Mammary epithelial cell (primary cell): Measurements from ENCODE around the gene MTHFR.

ENCODE experiments used
- CTCF ChIP-seq, 2 donors: IDR thresholded peaks in 1 of 2; conservative IDR thresholded peaks in 1 of 2; 2 replicates each; pipeline ENCODE4 v1.5.1; 2011 to 2012; ENCODE audit warnings: inconsistent platforms in 2 of 2, low read length in 2 of 2, mild to moderate bottlenecking in 2 of 2, control low read depth in 1 of 2, low read depth in 1 of 2; ENCODE audit not compliant: insufficient read depth in 1 of 2; ENCODE audit errors: extremely low read depth in 1 of 2
- EZH2 ChIP-seq: IDR thresholded peaks from 2 replicates; pipeline ENCODE4 v1.6.1; 2012; ENCODE audit warnings: low read length, inconsistent platforms, borderline replicate concordance

- peak; percentile 98 to 100 for TF ChIP-seq CTCF (conservative IDR thresholded peaks at IDR 0.05 in 1 of 2, IDR thresholded peaks at IDR 0.05 in 1 of 2; ENCODE audit: extremely low read depth in 1 of 2, insufficient read depth in 1 of 2, low read depth in 1 of 2, low read length in 2 of 2)
- TF ChIP-seq EZH2 = no peak
Observed at GRCh38 chr1:11838349-11839272, 32.8 kb upstream of the MTHFR start.
